GM21576 (cell line): Measurements from ENCODE around the gene CD37.
"Not testable (repeated sequence)": the region's sequence is repeated elsewhere in the genome, so short reads cannot be mapped to it uniquely, and the experiment has no call there.

Experiments
- ATAC-seq: cut with Tn5 transposase; IDR thresholded peaks from one replicate; pipeline ENCODE4 v1.9.1; 2021; ENCODE audit warnings: mild to moderate bottlenecking, moderate library complexity; ENCODE audit not compliant: unreplicated experiment

The CD37 gene

GRCh38 chr19:49335071-49335783 is at the start of gene CD37:
Gene CD37, plus strand, starts transcription at chr19:49335406. Its CDS starts 135 bp downstream, at chr19:49335541.
- ATAC-seq = no peak

GRCh38 chr19:49287141-49287770 is 48.0 kb upstream of the CD37 start:
- no peak for ATAC-seq

- ATAC-seq = not testable (repeated sequence)
Measured at GRCh38 chr19:49288205-49288604, 47.0 kb upstream of the CD37 start.

- ATAC-seq = not testable (repeated sequence)
Measured at GRCh38 chr19:49289286-49289685, 45.9 kb upstream of the CD37 start.

GRCh38 chr19:49290517-49290916 is 44.7 kb upstream of the CD37 start:
- no peak for ATAC-seq

- ATAC-seq = no peak
Measured at GRCh38 chr19:49294401-49294800, 40.8 kb upstream of the CD37 start.

GRCh38 chr19:49295208-49295880 is 39.9 kb upstream of the CD37 start:
- ATAC-seq = no peak

- no peak for ATAC-seq
Measured at GRCh38 chr19:49297403-49297802, 37.8 kb upstream of the CD37 start.

GRCh38 chr19:49298653-49299052 is 36.6 kb upstream of the CD37 start:
- not testable (repeated sequence) for ATAC-seq

- ATAC-seq = no peak
Measured at GRCh38 chr19:49301165-49301865, 33.9 kb upstream of the CD37 start.

- ATAC-seq = no peak
Measured at GRCh38 chr19:49301866-49302252, 33.3 kb upstream of the CD37 start.

GRCh38 chr19:49306734-49307133 is 28.5 kb upstream of the CD37 start:
- ATAC-seq = not testable (repeated sequence)

GRCh38 chr19:49309087-49309486 is 26.1 kb upstream of the CD37 start:
- no peak for ATAC-seq

GRCh38 chr19:49315111-49315510 is 20.1 kb upstream of the CD37 start:
- ATAC-seq = no peak

GRCh38 chr19:49316284-49316683 is 18.9 kb upstream of the CD37 start:
- no peak for ATAC-seq

- ATAC-seq = no peak
Measured at GRCh38 chr19:49318296-49318695, 16.9 kb upstream of the CD37 start.

- no peak for ATAC-seq
Measured at GRCh38 chr19:49324801-49325576, 10.2 kb upstream of the CD37 start, which contains the start of gene SLC6A16. Gene SLC6A16, minus strand, starts transcription at chr19:49325191. Its CDS starts 13,844 bp downstream, at chr19:49311347.

- ATAC-seq = not testable (repeated sequence)
Measured at GRCh38 chr19:49325756-49326155, 9.4 kb upstream of the CD37 start.

- ATAC-seq = no peak
Measured at GRCh38 chr19:49326165-49326704, 9.0 kb upstream of the CD37 start.

- ATAC-seq = no peak
Measured at GRCh38 chr19:49327878-49328544, 7.2 kb upstream of the CD37 start.
